B cell (primary cell): Measurements from ENCODE around the gene PRR32. TPM values are rescaled to one million over a fixed set of nuclear protein-coding genes. Genes with fewer than 3 reads are reported as not detected.

Experiments
- ATAC-seq: fragments of 200-7000 bp; cut with Tn5 transposase; one replicate; pipeline ENCODE4 v1.10.0; 2021; ENCODE audit warnings: low read depth, mild to moderate bottlenecking, moderate number of reproducible peaks, moderate library complexity
- CTCF ChIA-PET: fragments of 350-600 bp; sonication (Branson Sonifier 250); formaldehyde crosslinking; loops from one replicate; lab custom pipeline; 2021; ENCODE audit warnings: antibody characterized with exemption, inconsistent platforms; lab: Charles Lee
- POLR2A ChIA-PET: fragments of 350-600 bp; sonication (Branson Sonifier 250); formaldehyde crosslinking; loops from one replicate; lab custom pipeline; 2021; ENCODE audit warnings: antibody characterized with exemption; lab: Charles Lee
- DNase-seq: peaks from one replicate; pipeline ENCODE4 v3.0.0; 2013
- H2AFZ ChIP-seq: 2 replicates; pipeline ENCODE4 v1.6.1; 2012; ENCODE audit warnings: mild to moderate bottlenecking, low read depth, low read length; ENCODE audit not compliant: insufficient read depth, poor library complexity, severe bottlenecking
- H3K27ac ChIP-seq, 2 donors: 1 replicate in 1 of 2; 2 replicates in 1 of 2; pipeline ENCODE4 v1.5.1; 2012 to 2013; ENCODE audit warnings: low read length in 2 of 2, mild to moderate bottlenecking in 2 of 2, moderate library complexity in 1 of 2
- H3K27me3 ChIP-seq, 4 experiments: fragments of 200-600 bp in 1 of 4; sonication (generic) in 1 of 4; replicated peaks in 1 of 4; 1 replicate in 2 of 4; 2 replicates in 2 of 4; pipeline versions ENCODE4 v1.6.1 to v1.7.0; 2013 to 2016; ENCODE audit warnings: low read length in 3 of 4, mild to moderate bottlenecking in 2 of 4, mixed read lengths in 1 of 4, moderate library complexity in 1 of 4; ENCODE audit not compliant: insufficient read depth in 4 of 4, control insufficient read depth in 3 of 4; ENCODE audit errors: control extremely low read depth in 1 of 4
- H3K36me3 ChIP-seq, 2 experiments: replicated peaks in 1 of 2; 1 replicate in 1 of 2; 2 replicates in 1 of 2; pipeline versions ENCODE4 v1.6.1 to v1.7.1; 2013; ENCODE audit warnings: low read length in 1 of 2; ENCODE audit not compliant: insufficient read depth in 2 of 2, control insufficient read depth in 1 of 2; ENCODE audit errors: control extremely low read depth in 1 of 2, extremely low read depth in 1 of 2
- H3K4me1 ChIP-seq, 2 donors: fragments of 200-600 bp in 1 of 2; sonication (generic) in 1 of 2; 1 replicate in 1 of 2; 2 replicates in 1 of 2; pipeline versions ENCODE4 v1.5.1 to v1.6.1; 2013 to 2017; ENCODE audit warnings: low read length in 2 of 2; ENCODE audit not compliant: control insufficient read depth in 2 of 2, insufficient read depth in 2 of 2
- H3K4me2 ChIP-seq: replicated peaks from 2 replicates; pipeline ENCODE3; 2012; ENCODE audit warnings: mild to moderate bottlenecking, low read depth, low read length; ENCODE audit not compliant: poor library complexity, severe bottlenecking
- H3K4me3 ChIP-seq, 5 experiments: fragments of 200-600 bp in 1 of 5; sonication (generic) in 1 of 5; 1 replicate in 3 of 5; 2 replicates in 2 of 5; pipeline versions ENCODE4 v1.5.1 to v1.7.0; 2011 to 2016; ENCODE audit warnings: low read length in 4 of 5, mild to moderate bottlenecking in 4 of 5, low read depth in 2 of 5, control low read depth in 1 of 5, moderate library complexity in 1 of 5; ENCODE audit not compliant: insufficient read depth in 1 of 5; ENCODE audit errors: control extremely low read depth in 1 of 5, extremely low read depth in 1 of 5
- H3K79me2 ChIP-seq: fragments of 200-600 bp; sonication (generic); one replicate; pipeline ENCODE4 v1.6.0; 2016; ENCODE audit warnings: low read length; ENCODE audit not compliant: control insufficient read depth, insufficient read depth
- H3K9ac ChIP-seq: fragments of 200-600 bp; sonication (generic); 2 replicates; pipeline ENCODE4 v1.6.1; 2017; ENCODE audit warnings: mild to moderate bottlenecking, low read length, moderate library complexity
- H3K9me3 ChIP-seq, 3 donors: one replicate each; pipeline versions ENCODE4 v1.6.1 to v1.7.1; 2013; ENCODE audit warnings: low read length in 2 of 3; ENCODE audit not compliant: control insufficient read depth in 2 of 3, insufficient read depth in 1 of 3; ENCODE audit errors: control extremely low read depth in 1 of 3
- H4K20me1 ChIP-seq: 2 replicates; pipeline ENCODE4 v1.6.0; 2012; ENCODE audit warnings: mild to moderate bottlenecking, low read length; ENCODE audit not compliant: insufficient read depth, control insufficient read depth, poor library complexity, severe bottlenecking
- H3K27ac Mint-ChIP-seq: one replicate; pipeline ENCODE4 v1.8.0; 2021; ENCODE audit warnings: mixed read lengths
- H3K27me3 Mint-ChIP-seq: one replicate; pipeline ENCODE4 v1.8.0; 2021; ENCODE audit warnings: mixed read lengths
- H3K4me1 Mint-ChIP-seq: one replicate; pipeline ENCODE4 v1.8.0; 2021; ENCODE audit warnings: mixed read lengths
- H3K4me3 Mint-ChIP-seq: one replicate; pipeline ENCODE4 v1.8.0; 2021; ENCODE audit warnings: mixed read lengths
- H3K9me3 Mint-ChIP-seq: one replicate; pipeline ENCODE4 v1.8.0; 2022; ENCODE audit warnings: mixed read lengths; ENCODE audit not compliant: insufficient read depth
- EZH2 ChIP-seq: IDR thresholded peaks from 2 replicates; pipeline ENCODE4 v1.6.1; 2012; ENCODE audit warnings: borderline replicate concordance, low read depth, mild to moderate bottlenecking, moderate library complexity, low read length; ENCODE audit not compliant: insufficient read depth, poor library complexity, severe bottlenecking
- WGBS: methylation state at CpG from one replicate; pipeline ENCODE4 v1.1.5; 2013; ENCODE audit warnings: missing lambda C conversion rate; ENCODE audit not compliant: insufficient coverage; 5-methylcytosine and 5-hydroxymethylcytosine counted together
- intact Hi-C: fragments of 100-400 bp; cut with micrococcal nuclease; formaldehyde crosslinking; loops from one replicate; pipeline ENCODE4 v1.10.0; 2022
- polyA plus RNA-seq: library from polyadenylated mRNA; depleted of rRNA; stranded (reverse); fragments of >200 nt; gene quantifications from 2 replicates; pipeline ENCODE4 v1.2.3, GENCODE V29; 2012
- total RNA-seq, 2 donors: library from RNA; stranded (reverse); fragments of 120-200 nt in 1 of 2; gene quantifications; 1 replicate in 1 of 2; 2 replicates in 1 of 2; pipeline versions ENCODE4 v1.2.3 to v1.2.4, GENCODE V29; 2013 to 2022
- TF ChIP-seq, protein P1 (sequence below): fragments of 200-600 bp; IDR thresholded peaks from one replicate; pipeline ENCODE4 v1.8.0; 2022; ENCODE audit warnings: antibody characterized with exemption, mild to moderate bottlenecking

PRR32 gene
- total and polyA plus RNA-seq, 2 donors (not counting 1 experiment from before 2014, with no cell fraction given): not detected

DNA sequence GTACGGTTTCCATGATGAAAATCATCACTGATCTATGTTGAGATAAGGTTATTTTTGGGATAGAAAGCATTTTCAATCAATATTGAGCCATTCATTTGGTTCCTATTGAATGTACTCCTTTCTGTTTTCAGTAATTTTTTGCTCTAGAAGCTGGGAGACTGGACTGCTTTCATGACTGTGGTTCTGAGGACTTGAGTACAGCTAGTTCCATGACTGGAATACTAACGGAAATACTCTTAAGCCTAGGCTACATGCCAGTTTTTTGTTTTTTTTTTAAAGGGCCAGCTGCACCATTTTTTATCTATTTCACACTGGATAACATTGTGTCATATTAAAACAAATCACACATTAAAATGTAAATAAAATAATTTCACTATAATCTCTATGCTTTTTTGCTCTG is 16.7 kb downstream of the PRR32 start:
- Histone ChIP-seq H3K9ac (no peak overlapping the region), H3K4me2 (no peak overlapping the region), H3K4me1 (no peaks in the 10 kb centered on the region), H3K36me3 (no peaks in the 10 kb centered on the region), H3K9me3 (peaks cover 0 to 2% (median 0%) of the 10 kb centered on the region in 3 donors), H3K27ac (no peak overlapping the region), H4K20me1 (no peaks in the 10 kb centered on the region), H3K79me2 (no peaks in the 10 kb centered on the region), H2AFZ (no peak overlapping the region), H3K27me3 (no peaks in the 10 kb centered on the region), H3K4me3 (no peak overlapping the region)
- TF ChIP-seq, protein P1, sequence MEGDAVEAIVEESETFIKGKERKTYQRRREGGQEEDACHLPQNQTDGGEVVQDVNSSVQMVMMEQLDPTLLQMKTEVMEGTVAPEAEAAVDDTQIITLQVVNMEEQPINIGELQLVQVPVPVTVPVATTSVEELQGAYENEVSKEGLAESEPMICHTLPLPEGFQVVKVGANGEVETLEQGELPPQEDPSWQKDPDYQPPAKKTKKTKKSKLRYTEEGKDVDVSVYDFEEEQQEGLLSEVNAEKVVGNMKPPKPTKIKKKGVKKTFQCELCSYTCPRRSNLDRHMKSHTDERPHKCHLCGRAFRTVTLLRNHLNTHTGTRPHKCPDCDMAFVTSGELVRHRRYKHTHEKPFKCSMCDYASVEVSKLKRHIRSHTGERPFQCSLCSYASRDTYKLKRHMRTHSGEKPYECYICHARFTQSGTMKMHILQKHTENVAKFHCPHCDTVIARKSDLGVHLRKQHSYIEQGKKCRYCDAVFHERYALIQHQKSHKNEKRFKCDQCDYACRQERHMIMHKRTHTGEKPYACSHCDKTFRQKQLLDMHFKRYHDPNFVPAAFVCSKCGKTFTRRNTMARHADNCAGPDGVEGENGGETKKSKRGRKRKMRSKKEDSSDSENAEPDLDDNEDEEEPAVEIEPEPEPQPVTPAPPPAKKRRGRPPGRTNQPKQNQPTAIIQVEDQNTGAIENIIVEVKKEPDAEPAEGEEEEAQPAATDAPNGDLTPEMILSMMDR: no peak
- TF ChIP-seq EZH2: no peak
- no peak for DNase-seq
- no CpG with 5 or more reads among the region's 2 CpGs for WGBS
- ATAC-seq: no peak
- intact Hi-C loops: no loop called here
- Mint-ChIP-seq H3K27ac (no peak overlapping the region), H3K9me3 (no peaks in the 10 kb centered on the region), H3K4me1 (no peaks in the 10 kb centered on the region), H3K4me3 (no peak overlapping the region), H3K27me3 (no peaks in the 10 kb centered on the region)
- ChIA-PET CTCF (no interaction called here), POLR2A (no interaction called here)

DNA sequence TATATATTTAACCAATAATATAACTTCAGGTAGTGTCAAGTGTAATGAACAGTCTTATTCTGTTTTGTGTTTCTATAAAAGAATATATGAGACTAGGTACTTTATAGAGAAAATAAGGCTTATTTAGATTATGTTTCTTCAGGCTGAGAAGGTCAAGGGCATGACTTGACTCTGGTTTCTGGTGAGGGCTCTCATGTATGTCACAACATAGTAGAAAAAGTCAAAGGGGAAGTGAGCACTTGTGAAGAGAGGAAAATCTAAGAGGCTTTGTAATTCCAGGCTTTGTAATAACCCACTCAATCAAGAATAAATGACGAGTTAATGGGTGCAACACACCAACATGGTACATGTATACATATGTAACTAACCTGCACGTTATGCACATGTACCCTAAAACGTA is 27.6 kb downstream of the PRR32 start:
- intact Hi-C loops: no loop called here
- no peaks in the 10 kb centered on the region for H3K4me1 Mint-ChIP-seq
- no peak for DNase-seq
- no peak overlapping the region for H3K27ac Mint-ChIP-seq
- no peaks in the 10 kb centered on the region for H3K27me3 ChIP-seq
- ATAC-seq: no peak
- no peaks in the 10 kb centered on the region for H3K9me3 Mint-ChIP-seq
- H3K4me3 Mint-ChIP-seq: no peak overlapping the region
- TF ChIP-seq, protein P1: no peak
- TF ChIP-seq EZH2: no peak
- H3K9ac ChIP-seq: no peak overlapping the region
- CTCF ChIA-PET: no interaction called here
- no peaks in the 10 kb centered on the region for H3K79me2 ChIP-seq
- H3K27me3 Mint-ChIP-seq: no peaks in the 10 kb centered on the region
- H3K4me2 ChIP-seq: no peak overlapping the region
- H3K27ac ChIP-seq: no peak overlapping the region
- WGBS: no CpG with 5 or more reads among the region's 3 CpGs
- no peaks in the 10 kb centered on the region for H4K20me1 ChIP-seq
- no peak overlapping the region for H3K4me3 ChIP-seq
- H3K36me3 ChIP-seq: no peaks in the 10 kb centered on the region
- H2AFZ ChIP-seq: no peak overlapping the region
- H3K4me1 ChIP-seq: no peaks in the 10 kb centered on the region
- POLR2A ChIA-PET: no interaction called here
- H3K9me3 ChIP-seq: no peaks in the 10 kb centered on the region
